Measurements from ENCODE around the gene HIVEP3.

DNA sequence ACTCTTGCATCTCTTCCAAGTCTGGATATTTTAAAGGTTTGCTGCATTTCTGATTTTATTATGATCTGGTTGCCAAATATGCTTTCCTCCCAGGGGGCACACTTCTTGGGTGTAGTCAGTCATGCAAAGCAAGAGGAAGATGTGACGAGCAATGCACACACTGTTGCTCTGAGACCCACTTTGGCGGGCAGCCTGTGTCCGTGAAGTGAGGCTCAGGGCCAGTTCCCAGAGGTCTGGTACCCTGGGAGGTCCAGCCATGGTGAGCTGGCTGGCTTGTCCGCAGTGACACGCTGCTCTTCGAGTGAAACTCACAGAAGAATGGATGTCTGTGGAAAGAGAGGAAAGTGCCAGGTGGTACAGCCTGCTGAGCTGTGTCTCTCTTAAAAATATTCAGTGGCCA, 381.5 kb downstream of the HIVEP3 start:
- TF ChIP-seq, protein P1, sequence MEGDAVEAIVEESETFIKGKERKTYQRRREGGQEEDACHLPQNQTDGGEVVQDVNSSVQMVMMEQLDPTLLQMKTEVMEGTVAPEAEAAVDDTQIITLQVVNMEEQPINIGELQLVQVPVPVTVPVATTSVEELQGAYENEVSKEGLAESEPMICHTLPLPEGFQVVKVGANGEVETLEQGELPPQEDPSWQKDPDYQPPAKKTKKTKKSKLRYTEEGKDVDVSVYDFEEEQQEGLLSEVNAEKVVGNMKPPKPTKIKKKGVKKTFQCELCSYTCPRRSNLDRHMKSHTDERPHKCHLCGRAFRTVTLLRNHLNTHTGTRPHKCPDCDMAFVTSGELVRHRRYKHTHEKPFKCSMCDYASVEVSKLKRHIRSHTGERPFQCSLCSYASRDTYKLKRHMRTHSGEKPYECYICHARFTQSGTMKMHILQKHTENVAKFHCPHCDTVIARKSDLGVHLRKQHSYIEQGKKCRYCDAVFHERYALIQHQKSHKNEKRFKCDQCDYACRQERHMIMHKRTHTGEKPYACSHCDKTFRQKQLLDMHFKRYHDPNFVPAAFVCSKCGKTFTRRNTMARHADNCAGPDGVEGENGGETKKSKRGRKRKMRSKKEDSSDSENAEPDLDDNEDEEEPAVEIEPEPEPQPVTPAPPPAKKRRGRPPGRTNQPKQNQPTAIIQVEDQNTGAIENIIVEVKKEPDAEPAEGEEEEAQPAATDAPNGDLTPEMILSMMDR (IDR thresholded peaks at IDR 0.05; ENCODE audit: low read length) = no peak
- no peak for TF ChIP-seq EZH2 (optimal IDR thresholded peaks at IDR 0.05; ENCODE audit: low read depth, low read length)
